H4 (cell line): ENCODE results near the gene MYH9. TPM values are rescaled to one million over a fixed set of nuclear protein-coding genes. Genes with fewer than 3 reads are reported as not detected.
A peak's percentile ranks its signal among the peaks of the same experiment; 100 is the strongest.

ENCODE experiments used
- DNase-seq: peaks from one replicate; pipeline ENCODE4 v3.0.0-alpha.2; 2015; ENCODE audit warnings: low spot score
- total RNA-seq: library from RNA; depleted of rRNA; stranded (reverse); fragments of >200 nt; shearing (Covaris generic); gene quantifications from 2 replicates; pipeline ENCODE4 v1.2.3, GENCODE V29; 2014

Gene MYH9
- total RNA-seq, 1 experiment from 2014 or later: 82.9 TPM

- no peak for DNase-seq
Observed at GRCh38 chr22:36319595-36320497, 67.9 kb downstream of the MYH9 start.

- DNase-seq: no peak
Observed at GRCh38 chr22:36318442-36318841, 69.3 kb downstream of the MYH9 start.

- no peak for DNase-seq
Observed at GRCh38 chr22:36317658-36318271, 70.0 kb downstream of the MYH9 start.

- DNase-seq: no peak
Observed at GRCh38 chr22:36316419-36316818, 71.3 kb downstream of the MYH9 start.

GRCh38 chr22:36315325-36315724 lies 72.4 kb downstream of the MYH9 start:
- no peak for DNase-seq

- no peak for DNase-seq
Observed at GRCh38 chr22:36311386-36312085, 76.2 kb downstream of the MYH9 start.

- DNase-seq: no peak
Observed at GRCh38 chr22:36308880-36309279, 78.9 kb downstream of the MYH9 start.

GRCh38 chr22:36306227-36306626 lies 81.5 kb downstream of the MYH9 start:
- DNase-seq: no peak

GRCh38 chr22:36305813-36306212 lies 82.0 kb downstream of the MYH9 start:
- DNase-seq: no peak

GRCh38 chr22:36304429-36304828 lies 83.3 kb downstream of the MYH9 start:
- DNase-seq: no peak

- no peak for DNase-seq
Observed at GRCh38 chr22:36303874-36304273, 83.9 kb downstream of the MYH9 start.

GRCh38 chr22:36303115-36303467 lies 84.7 kb downstream of the MYH9 start:
- DNase-seq: no peak

GRCh38 chr22:36302439-36303114 lies 85.2 kb downstream of the MYH9 start:
- no peak for DNase-seq

GRCh38 chr22:36301851-36302250 lies 85.9 kb downstream of the MYH9 start:
- peak; percentile 87 for DNase-seq

GRCh38 chr22:36301384-36301828 lies 86.4 kb downstream of the MYH9 start:
- DNase-seq: peak; percentile 72

- no peak for DNase-seq
Observed at GRCh38 chr22:36300396-36301212, 87.2 kb downstream of the MYH9 start.

GRCh38 chr22:36299911-36300310 lies 87.9 kb downstream of the MYH9 start:
- DNase-seq: no peak

- DNase-seq: no peak
Observed at GRCh38 chr22:36299295-36299694, 88.5 kb downstream of the MYH9 start.

- DNase-seq: no peak
Observed at GRCh38 chr22:36298601-36299000, 89.2 kb downstream of the MYH9 start.

GRCh38 chr22:36298118-36298517 lies 89.6 kb downstream of the MYH9 start:
- DNase-seq: no peak

GRCh38 chr22:36297568-36297967 lies 90.2 kb downstream of the MYH9 start:
- DNase-seq: no peak
